NT2/D1 (cell line): ENCODE data around the gene ABCG1.

Source experiments
- YY1 ChIP-seq: IDR thresholded peaks from 2 replicates; pipeline ENCODE4 v1.6.1; 2011; ENCODE audit not compliant: insufficient read length, insufficient read depth
- ZNF274 ChIP-seq: IDR thresholded peaks from 2 replicates; pipeline ENCODE4 v1.6.1; 2011; ENCODE audit warnings: mild to moderate bottlenecking, low read depth, low read length

- TF ChIP-seq ZNF274 (no peak), YY1 (no peak)
These were observed 6.7 kb downstream of the ABCG1 start for GRCh38 chr21:42225571-42226155.
